ENCODE measurements around the gene HOXB1. TPM values are rescaled to one million over a fixed set of nuclear protein-coding genes. Genes with fewer than 3 reads are reported as not detected.
A peak's percentile ranks its signal among the peaks of the same experiment; 100 is the strongest.

The HOXB1 gene
- polyA plus RNA-seq, 1 donor (not counting 4 experiments of a cell fraction or from before 2014, with no cell fraction given): not detected

- TF ChIP-seq EZH2 (IDR thresholded peaks at IDR 0.05; ENCODE audit: low read length): no peak
- peak; percentile 23 to 63 (median 54) for TF ChIP-seq CTCF (optimal IDR thresholded peaks at IDR 0.05 in 1 of 3, IDR thresholded peaks at IDR 0.05 in 1 of 3, conservative IDR thresholded peaks at IDR 0.05 in 1 of 3; ENCODE audit: extremely low read depth in 1 of 3, insufficient read depth in 2 of 3, low read length in 3 of 3)
- H3K4me1 ChIP-seq (ENCODE audit: control insufficient read depth, extremely low read depth, insufficient read depth, low read length): peaks cover 67% of the 10 kb centered on the region
- H4K20me1 ChIP-seq (ENCODE audit: control insufficient read depth, extremely low read depth, insufficient read depth, low read length): no peaks in the 10 kb centered on the region
- FAIRE-seq (peak; percentile 100), DNase-seq (ENCODE audit: low read depth, low spot score) (peak; percentile 88)
- H3K79me2 ChIP-seq (ENCODE audit: control insufficient read depth, insufficient read depth, low read length): no peaks in the 10 kb centered on the region
- H2AFZ ChIP-seq (ENCODE audit: control insufficient read depth, low read length): no peak overlapping the region
- H3K4me3 ChIP-seq (ENCODE audit: control insufficient read depth in 2 of 3, extremely low read depth in 1 of 3, insufficient read depth in 2 of 3, low read depth in 1 of 3, low read length in 3 of 3): peak overlapping the region in 1 of 3 experiments; percentile 34
- H3K9me1 ChIP-seq (ENCODE audit: control insufficient read depth, extremely low read depth, insufficient read depth, low read length): no peaks in the 10 kb centered on the region
- dilution Hi-C loops (cut with MboI; ENCODE audit: extremely low pct_ligation_motif_present, low sequenced_read_pairs): no loop called here
- H3K4me2 ChIP-seq (ENCODE audit: control insufficient read depth, extremely low read depth, insufficient read depth, low read depth, low read length): peak overlapping the region; percentile 81
- peak overlapping the region; percentile 56 for H3K9ac ChIP-seq (ENCODE audit: control insufficient read depth, extremely low read depth, insufficient read depth, low read length)
- H3K27me3 ChIP-seq (ENCODE audit: control insufficient read depth, extremely low read depth, insufficient read depth, low read length): no peaks in the 10 kb centered on the region
- H3K9me3 ChIP-seq (ENCODE audit: control insufficient read depth, low read depth, low read length): no peaks in the 10 kb centered on the region
- H3K36me3 ChIP-seq (ENCODE audit: control insufficient read depth in 2 of 2, extremely low read depth in 1 of 2, insufficient read depth in 2 of 2, low read length in 2 of 2): no peaks in the 10 kb centered on the region
- peak overlapping the region; percentile 94 for H3K27ac ChIP-seq (ENCODE audit: control insufficient read depth, insufficient read depth, low read length)
These were observed 44.3 kb downstream of the HOXB1 start for GRCh38 chr17:48486557-48486956.

- peak; percentile 62 for FAIRE-seq
- no peaks in the 10 kb centered on the region for H3K9me3 ChIP-seq (ENCODE audit: control insufficient read depth, low read depth, low read length)
- H3K4me2 ChIP-seq (ENCODE audit: control insufficient read depth, extremely low read depth, insufficient read depth, low read depth, low read length): peak overlapping the region; percentile 16
- no peak for TF ChIP-seq EZH2 (IDR thresholded peaks at IDR 0.05; ENCODE audit: low read length)
- no peak for TF ChIP-seq CTCF (optimal IDR thresholded peaks at IDR 0.05 in 1 of 3, IDR thresholded peaks at IDR 0.05 in 1 of 3, conservative IDR thresholded peaks at IDR 0.05 in 1 of 3; ENCODE audit: extremely low read depth in 1 of 3, insufficient read depth in 2 of 3, low read length in 3 of 3)
- DNase-seq (ENCODE audit: low read depth, low spot score): peak; percentile 73
- no peaks in the 10 kb centered on the region for H4K20me1 ChIP-seq (ENCODE audit: control insufficient read depth, extremely low read depth, insufficient read depth, low read length)
- H3K9me1 ChIP-seq (ENCODE audit: control insufficient read depth, extremely low read depth, insufficient read depth, low read length): no peaks in the 10 kb centered on the region
- no peaks in the 10 kb centered on the region for H3K27me3 ChIP-seq (ENCODE audit: control insufficient read depth, extremely low read depth, insufficient read depth, low read length)
- H3K27ac ChIP-seq (ENCODE audit: control insufficient read depth, insufficient read depth, low read length): peak overlapping the region; percentile 94
- no peaks in the 10 kb centered on the region for H3K36me3 ChIP-seq (ENCODE audit: control insufficient read depth in 2 of 2, extremely low read depth in 1 of 2, insufficient read depth in 2 of 2, low read length in 2 of 2)
- dilution Hi-C loops (cut with MboI; ENCODE audit: extremely low pct_ligation_motif_present, low sequenced_read_pairs): no loop called here
- peaks cover 69% of the 10 kb centered on the region for H3K4me1 ChIP-seq (ENCODE audit: control insufficient read depth, extremely low read depth, insufficient read depth, low read length)
- no peak overlapping the region for H3K9ac ChIP-seq (ENCODE audit: control insufficient read depth, extremely low read depth, insufficient read depth, low read length)
- H2AFZ ChIP-seq (ENCODE audit: control insufficient read depth, low read length): no peak overlapping the region
- H3K4me3 ChIP-seq (ENCODE audit: control insufficient read depth in 2 of 3, extremely low read depth in 1 of 3, insufficient read depth in 2 of 3, low read depth in 1 of 3, low read length in 3 of 3): no peak overlapping the region
- no peaks in the 10 kb centered on the region for H3K79me2 ChIP-seq (ENCODE audit: control insufficient read depth, insufficient read depth, low read length)
These were observed 46.0 kb downstream of the HOXB1 start for GRCh38 chr17:48484850-48485249.

All from keratinocyte (primary cell).